HK-2 (cell line): ENCODE measurements around the gene CLCF1.
"Not testable (repeated sequence)": the region's sequence is repeated elsewhere in the genome, so short reads cannot be mapped to it uniquely, and the experiment has no call there.

Source experiments
- DNase-seq: peaks from one replicate; pipeline ENCODE4 v3.0.0-alpha.2; 2018; ENCODE audit not compliant: unreplicated experiment

CLCF1 gene

GRCh38 chr11:67322049-67322448 lies 51.3 kb downstream of the CLCF1 start:
- no peak for DNase-seq

- DNase-seq, result no peak
These were observed 52.0 kb downstream of the CLCF1 start for GRCh38 chr11:67321313-67321871.

GRCh38 chr11:67320691-67321090 lies 52.7 kb downstream of the CLCF1 start:
- no peak for DNase-seq

- DNase-seq, result no peak
These were observed 53.4 kb downstream of the CLCF1 start for GRCh38 chr11:67320011-67320410.

GRCh38 chr11:67318876-67319275 lies 54.5 kb downstream of the CLCF1 start:
- not testable (repeated sequence) for DNase-seq

- no peak for DNase-seq
These were observed 55.4 kb downstream of the CLCF1 start for GRCh38 chr11:67317888-67318555.

GRCh38 chr11:67317205-67317887 lies 56.1 kb downstream of the CLCF1 start:
- peak; percentile 95 for DNase-seq

GRCh38 chr11:67316882-67317204 lies 56.6 kb downstream of the CLCF1 start:
- DNase-seq, result no peak

- no peak for DNase-seq
These were observed 58.0 kb downstream of the CLCF1 start for GRCh38 chr11:67315325-67315909.

- no peak for DNase-seq
These were observed 59.2 kb downstream of the CLCF1 start for GRCh38 chr11:67314218-67314617.
